MM.1S (cell line): Measurements from ENCODE around the gene COQ7.

Experiments
- CTCF ChIP-seq: fragments of 300-600 bp; sonication (generic); IDR thresholded peaks from 2 replicates; pipeline ENCODE4 v1.5.1; 2016; ENCODE audit warnings: antibody characterized with exemption, low read length, mixed read lengths
- EZH2 ChIP-seq: fragments of 300-600 bp; sonication (generic); optimal IDR thresholded peaks from 2 replicates; pipeline ENCODE3; 2017; ENCODE audit warnings: low read depth, mild to moderate bottlenecking, antibody characterized with exemption, low read length, mixed read lengths
- EZH2phosphoT487 ChIP-seq: fragments of 300-600 bp; sonication (generic); IDR thresholded peaks from 2 replicates; pipeline ENCODE4 v1.6.1; 2018; ENCODE audit warnings: antibody characterized with exemption, low read length

DNA sequence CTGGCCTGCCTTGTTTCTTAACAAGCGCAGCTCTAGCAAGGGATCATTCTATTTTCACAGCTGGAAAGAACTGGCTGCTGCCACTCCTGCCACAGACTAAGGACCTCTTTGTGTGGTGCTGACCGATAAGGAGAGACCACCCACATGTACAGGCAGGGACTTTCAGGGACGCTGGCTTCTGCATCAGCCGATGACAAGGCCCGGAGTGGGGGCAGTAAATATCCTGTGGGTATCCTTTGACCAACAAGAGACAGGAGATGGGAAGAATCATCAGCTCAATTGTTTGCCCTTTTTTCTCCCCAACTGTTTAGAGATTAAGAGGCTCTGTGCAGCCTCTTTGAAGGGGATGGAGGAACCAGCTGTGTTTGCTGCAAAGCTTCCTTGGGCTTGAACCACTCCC, 37.2 kb downstream of the COQ7 start:
- TF ChIP-seq CTCF (no peak), EZH2 (no peak), EZH2phosphoT487 (no peak)
